Fibroblast of peridontal ligament (primary cell): Measurements from ENCODE around the gene CS.

Source experiments
- DNase-seq: peaks from one replicate; pipeline ENCODE4 v3.0.0-alpha.2; 2010; ENCODE audit errors: extremely low read depth

CS gene

GRCh38 chr12:56247923-56248322 is 52.2 kb downstream of the CS start:
- DNase-seq = no peak

- no peak for DNase-seq
These were observed 55.6 kb downstream of the CS start for GRCh38 chr12:56244494-56244893.

GRCh38 chr12:56243731-56244181 is 56.4 kb downstream of the CS start:
- no peak for DNase-seq

GRCh38 chr12:56242986-56243385 is 57.1 kb downstream of the CS start:
- no peak for DNase-seq

GRCh38 chr12:56241424-56242303 is 58.5 kb downstream of the CS start:
- no peak for DNase-seq

GRCh38 chr12:56237552-56237951 is 62.6 kb downstream of the CS start:
- DNase-seq = peak; percentile 20

- no peak for DNase-seq
These were observed 63.1 kb downstream of the CS start for GRCh38 chr12:56236985-56237384.

GRCh38 chr12:56236091-56236490 is 64.0 kb downstream of the CS start:
- no peak for DNase-seq

- no peak for DNase-seq
These were observed 65.2 kb downstream of the CS start for GRCh38 chr12:56234746-56235436.

GRCh38 chr12:56231184-56231582 is 68.9 kb downstream of the CS start:
- DNase-seq = no peak

- no peak for DNase-seq
These were observed 69.5 kb downstream of the CS start for GRCh38 chr12:56230432-56231183.

- no peak for DNase-seq
These were observed 70.2 kb downstream of the CS start, which contains the start of gene SLC39A5 for GRCh38 chr12:56229916-56230431. TSS of gene SLC39A5 (plus strand) at chr12:56230051. CDS start at chr12:56231275, 1,224 bp downstream.

GRCh38 chr12:56229082-56229481 is 71.0 kb downstream of the CS start:
- no peak for DNase-seq

GRCh38 chr12:56224954-56225353 is 75.2 kb downstream of the CS start:
- no peak for DNase-seq

GRCh38 chr12:56224102-56224701 is 75.9 kb downstream of the CS start, which contains the start of gene NABP2:
TSS of gene NABP2 (plus strand) at chr12:56224342. CDS start at chr12:56224857, 515 bp downstream.
- peak; percentile 99 for DNase-seq

- DNase-seq = no peak
These were observed 76.5 kb downstream of the CS start for GRCh38 chr12:56223571-56224101.

- DNase-seq = no peak
These were observed 77.6 kb downstream of the CS start for GRCh38 chr12:56222531-56222895.

GRCh38 chr12:56221757-56222530 is 78.2 kb downstream of the CS start, which contains the start of gene RNF41:
TSS of gene RNF41 (minus strand) at chr12:56221922. CDS start at chr12:56214047, 7,875 bp downstream.
- peak; percentile 97 for DNase-seq
